ENCODE measurements around the gene CNOT1. TPM values are rescaled to one million over a fixed set of nuclear protein-coding genes. Genes with fewer than 3 reads are reported as not detected.

Gene CNOT1
- total RNA-seq, 1 experiment from 2014 or later: 230 TPM

DNA sequence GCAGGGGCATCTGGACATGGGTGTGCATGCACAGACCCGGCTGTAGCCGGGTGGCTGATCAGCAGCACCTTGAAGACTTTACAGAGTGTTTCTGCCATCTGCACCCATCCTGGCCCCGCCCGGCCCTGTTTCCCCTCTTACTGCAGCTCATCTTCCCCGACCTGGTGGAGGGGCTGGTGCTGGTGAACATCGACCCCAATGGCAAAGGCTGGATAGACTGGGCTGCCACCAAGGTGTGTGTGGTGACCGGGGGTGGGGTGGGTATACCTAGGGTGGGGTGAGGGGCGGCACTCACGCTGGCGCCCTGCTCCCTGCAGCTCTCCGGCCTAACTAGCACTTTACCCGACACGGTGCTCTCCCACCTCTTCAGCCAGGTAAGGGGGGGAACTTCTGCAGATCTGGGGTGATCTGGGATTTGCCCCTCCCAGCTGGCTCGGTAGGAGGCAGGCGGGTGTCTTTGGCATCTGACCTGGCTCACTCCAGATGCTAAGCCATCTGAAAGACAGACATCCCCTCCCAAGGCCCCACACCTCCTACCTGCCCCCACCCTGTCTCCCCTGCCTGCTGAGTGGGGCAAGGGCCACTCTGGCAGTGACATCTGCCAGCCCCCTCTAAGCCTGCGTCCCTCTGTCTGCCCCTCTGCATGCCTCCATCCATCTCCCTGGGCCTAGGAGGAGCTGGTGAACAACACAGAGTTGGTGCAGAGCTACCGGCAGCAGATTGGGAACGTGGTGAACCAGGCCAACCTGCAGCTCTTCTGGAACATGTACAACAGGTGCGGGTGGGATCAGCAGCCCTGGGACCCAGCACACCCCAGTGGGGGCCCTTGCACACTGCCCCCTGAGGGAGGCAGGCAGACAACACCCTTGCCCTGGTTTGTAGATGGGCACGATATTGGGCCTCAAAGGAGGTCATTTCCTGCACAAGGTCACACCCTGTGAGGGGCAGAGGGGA lies 123.1 kb downstream of the CNOT1 start:
- DNase-seq (ENCODE audit: low read depth, low spot score) (no peak), ATAC-seq (no peak)
- intact Hi-C loops (cut with micrococcal nuclease): no loop called here
- no peak overlapping the region for H3K4me2 ChIP-seq (ENCODE audit: low read length)
- H3K27me3 ChIP-seq (ENCODE audit: insufficient read depth, low read length): no peaks in the 10 kb centered on the region
- H3K4me3 ChIP-seq (replicated peaks in 1 of 2; ENCODE audit: low read depth in 1 of 2, low read length in 2 of 2): no peak overlapping the region
- no peak overlapping the region for H3K27ac ChIP-seq (ENCODE audit: low read depth, low read length)
- H3K9me2 ChIP-seq (ENCODE audit: insufficient read depth): no peaks in the 10 kb centered on the region
- H3K9me3 ChIP-seq (ENCODE audit: control insufficient read depth in 1 of 2, insufficient read depth in 1 of 2, low read depth in 1 of 2, low read length in 2 of 2): no peaks in the 10 kb centered on the region
- no TSS peak for BruUV-seq (replicated peaks)
- ChIA-PET RAD21 (ENCODE audit: low non-redundant PET in 1 of 2, low total read pairs in 2 of 2, uncharacterized antibody in 2 of 2, unreplicated experiment in 2 of 2) (interaction anchor here (0.6 kb wide), 2 partner anchors 41 to 250 kb away, joined by 3 to 5 read pairs; no protein-coding TSS in a partner anchor), POLR2A (interaction anchor here (0.6 to 0.7 kb wide), 2 partner anchors 26 to 287 kb away, joined by 3 to 4 read pairs; no protein-coding TSS in a partner anchor), CTCF (no interaction called here)
- peaks cover 0 to 5% of the 10 kb centered on the region in 2 experiments; a peak in 2 of 4 replicates for H3K4me1 ChIP-seq (ENCODE audit: control insufficient read depth in 1 of 2, insufficient read depth in 2 of 2, low read length in 2 of 2)
- H4K20me1 ChIP-seq (ENCODE audit: insufficient read depth): no peaks in the 10 kb centered on the region
- peaks cover 0 to 9% of the 10 kb centered on the region in 2 experiments; a peak in 1 of 4 replicates for H3K36me3 ChIP-seq (ENCODE audit: control insufficient read depth in 1 of 2, insufficient read depth in 2 of 2, low read length in 2 of 2)
- no peak overlapping the region for H3K9ac ChIP-seq (ENCODE audit: low read length)
- H2AFZ ChIP-seq (ENCODE audit: low read depth, low read length, poor library complexity, severe bottlenecking): no peak overlapping the region
- peaks cover 10% of the 10 kb centered on the region for H3K79me2 ChIP-seq (ENCODE audit: insufficient read depth, low read length)
- TF ChIP-seq, protein P1, sequence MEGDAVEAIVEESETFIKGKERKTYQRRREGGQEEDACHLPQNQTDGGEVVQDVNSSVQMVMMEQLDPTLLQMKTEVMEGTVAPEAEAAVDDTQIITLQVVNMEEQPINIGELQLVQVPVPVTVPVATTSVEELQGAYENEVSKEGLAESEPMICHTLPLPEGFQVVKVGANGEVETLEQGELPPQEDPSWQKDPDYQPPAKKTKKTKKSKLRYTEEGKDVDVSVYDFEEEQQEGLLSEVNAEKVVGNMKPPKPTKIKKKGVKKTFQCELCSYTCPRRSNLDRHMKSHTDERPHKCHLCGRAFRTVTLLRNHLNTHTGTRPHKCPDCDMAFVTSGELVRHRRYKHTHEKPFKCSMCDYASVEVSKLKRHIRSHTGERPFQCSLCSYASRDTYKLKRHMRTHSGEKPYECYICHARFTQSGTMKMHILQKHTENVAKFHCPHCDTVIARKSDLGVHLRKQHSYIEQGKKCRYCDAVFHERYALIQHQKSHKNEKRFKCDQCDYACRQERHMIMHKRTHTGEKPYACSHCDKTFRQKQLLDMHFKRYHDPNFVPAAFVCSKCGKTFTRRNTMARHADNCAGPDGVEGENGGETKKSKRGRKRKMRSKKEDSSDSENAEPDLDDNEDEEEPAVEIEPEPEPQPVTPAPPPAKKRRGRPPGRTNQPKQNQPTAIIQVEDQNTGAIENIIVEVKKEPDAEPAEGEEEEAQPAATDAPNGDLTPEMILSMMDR (IDR thresholded peaks at IDR 0.05 in 2 of 3, conservative IDR thresholded peaks at IDR 0.05 in 1 of 3; ENCODE audit: borderline replicate concordance in 1 of 3, insufficient read depth in 1 of 3, low read depth in 2 of 3, low read length in 2 of 3): peak in 2 of 3 experiments; percentile 9 to 20; a peak in 1 of 6 replicates
- TF ChIP-seq, protein P2, sequence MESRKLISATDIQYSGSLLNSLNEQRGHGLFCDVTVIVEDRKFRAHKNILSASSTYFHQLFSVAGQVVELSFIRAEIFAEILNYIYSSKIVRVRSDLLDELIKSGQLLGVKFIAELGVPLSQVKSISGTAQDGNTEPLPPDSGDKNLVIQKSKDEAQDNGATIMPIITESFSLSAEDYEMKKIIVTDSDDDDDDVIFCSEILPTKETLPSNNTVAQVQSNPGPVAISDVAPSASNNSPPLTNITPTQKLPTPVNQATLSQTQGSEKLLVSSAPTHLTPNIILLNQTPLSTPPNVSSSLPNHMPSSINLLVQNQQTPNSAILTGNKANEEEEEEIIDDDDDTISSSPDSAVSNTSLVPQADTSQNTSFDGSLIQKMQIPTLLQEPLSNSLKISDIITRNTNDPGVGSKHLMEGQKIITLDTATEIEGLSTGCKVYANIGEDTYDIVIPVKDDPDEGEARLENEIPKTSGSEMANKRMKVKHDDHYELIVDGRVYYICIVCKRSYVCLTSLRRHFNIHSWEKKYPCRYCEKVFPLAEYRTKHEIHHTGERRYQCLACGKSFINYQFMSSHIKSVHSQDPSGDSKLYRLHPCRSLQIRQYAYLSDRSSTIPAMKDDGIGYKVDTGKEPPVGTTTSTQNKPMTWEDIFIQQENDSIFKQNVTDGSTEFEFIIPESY (IDR thresholded peaks at IDR 0.05; ENCODE audit: extremely low read depth, insufficient replicate concordance, low read length): no peak

Measured in HCT116 (cell line).